T-helper 22 cell (primary cell): ENCODE results near the gene DYSF.

Source experiments
- DNase-seq: peaks from one replicate; pipeline ENCODE4 v3.0.0-alpha.2; 2020; ENCODE audit warnings: low read depth

The DYSF gene

DNA sequence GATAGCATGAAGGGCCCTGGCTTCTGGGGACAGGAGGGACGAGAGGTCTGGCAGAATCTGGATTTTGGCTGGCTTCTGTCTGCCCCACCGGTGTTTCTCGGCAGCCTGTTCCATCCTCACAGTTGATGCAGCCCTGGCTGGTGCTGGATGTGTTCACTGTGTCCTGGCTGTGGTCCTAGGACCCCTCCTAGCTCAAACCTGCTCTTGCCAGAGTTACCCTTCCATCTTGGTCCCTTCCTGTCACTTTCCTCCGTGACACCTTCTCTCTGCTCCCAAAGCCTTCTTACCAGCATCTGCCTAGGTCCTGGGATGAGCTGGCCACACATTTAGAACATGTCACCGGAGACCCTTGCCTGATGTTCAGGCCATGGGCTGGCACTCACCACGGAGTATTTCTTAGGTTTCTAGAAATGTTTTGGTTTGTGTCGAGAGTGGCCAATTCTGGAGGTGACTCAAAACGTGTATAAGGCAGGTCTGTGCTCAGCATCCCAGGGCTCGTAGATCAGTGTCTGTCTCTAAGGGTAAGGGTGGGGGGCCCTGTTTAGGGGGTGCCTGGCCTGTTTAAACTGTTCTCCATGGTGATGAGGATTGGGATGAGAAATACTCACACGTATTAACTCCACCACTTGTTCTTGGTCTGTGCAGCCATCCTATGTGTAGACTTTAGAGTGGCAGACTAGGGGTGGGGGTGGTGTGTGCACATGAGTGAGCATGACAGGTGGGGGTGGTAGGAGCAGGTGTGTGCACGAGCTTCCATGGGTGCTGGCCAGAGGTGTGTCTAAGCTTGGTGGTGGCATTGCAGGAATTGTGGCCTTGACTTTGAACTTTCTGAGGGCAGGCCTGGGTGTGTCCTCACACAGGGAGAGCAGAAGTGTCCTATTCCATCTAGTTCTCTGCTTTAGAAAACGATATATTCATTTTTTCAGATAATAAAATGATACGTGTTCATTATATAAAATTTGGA lies 162.7 kb downstream of the DYSF start:
- no peak for DNase-seq

GRCh38 chr2:71617266-71617665 lies 163.9 kb downstream of the DYSF start:
- DNase-seq = no peak

- DNase-seq = no peak
Measured at GRCh38 chr2:71618327-71619113, 165.2 kb downstream of the DYSF start.

DNA sequence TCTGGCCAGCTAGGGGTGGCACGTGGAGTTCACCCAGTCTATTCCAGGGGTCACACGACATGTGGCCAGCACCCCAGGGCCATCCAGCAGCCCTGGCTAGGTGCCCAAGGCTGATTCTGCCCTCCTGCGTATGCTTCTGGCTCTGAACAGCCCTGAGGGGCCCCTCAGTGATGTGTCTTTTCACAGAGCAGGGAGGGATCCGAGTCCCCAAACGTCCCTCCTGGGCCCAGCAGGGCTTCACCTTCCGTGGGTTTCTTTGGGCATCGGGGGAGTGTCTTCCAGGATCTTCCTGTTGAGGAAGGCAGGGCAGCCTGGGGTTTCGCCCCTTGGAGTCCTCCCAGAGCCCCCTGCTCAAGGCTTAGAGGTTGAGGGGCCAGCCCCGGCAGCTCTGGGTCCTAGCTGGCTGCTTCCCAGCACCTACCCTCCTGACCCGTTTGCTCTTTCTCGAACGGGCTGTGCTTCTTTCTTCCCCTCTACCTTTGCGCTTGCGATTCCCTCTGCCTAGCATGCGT lies 165.9 kb downstream of the DYSF start:
- DNase-seq = no peak

GRCh38 chr2:71620116-71620515 lies 166.8 kb downstream of the DYSF start:
- no peak for DNase-seq

DNA sequence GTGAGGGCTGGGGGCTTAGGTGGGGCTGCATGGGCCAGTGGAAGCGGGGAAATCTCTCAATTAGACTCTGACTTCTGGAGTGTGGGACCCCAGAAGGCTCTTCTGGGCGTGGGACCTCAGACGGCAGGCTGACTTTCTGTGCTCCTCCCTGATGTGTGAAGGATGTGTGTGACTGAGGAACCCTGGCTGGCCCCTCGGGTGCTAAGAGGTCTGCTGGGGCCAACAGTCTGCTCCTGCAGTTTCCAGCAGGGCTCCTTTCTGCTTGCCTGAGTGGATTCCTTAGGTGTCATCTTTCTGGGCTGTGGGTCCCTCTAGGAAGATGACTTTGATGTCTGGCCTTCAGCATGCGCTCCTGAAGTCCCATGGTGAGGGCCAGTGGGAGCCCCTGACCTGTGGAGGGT lies 167.5 kb downstream of the DYSF start:
- no peak for DNase-seq

- DNase-seq = no peak
Measured at GRCh38 chr2:71629273-71629672, 175.9 kb downstream of the DYSF start.

DNA sequence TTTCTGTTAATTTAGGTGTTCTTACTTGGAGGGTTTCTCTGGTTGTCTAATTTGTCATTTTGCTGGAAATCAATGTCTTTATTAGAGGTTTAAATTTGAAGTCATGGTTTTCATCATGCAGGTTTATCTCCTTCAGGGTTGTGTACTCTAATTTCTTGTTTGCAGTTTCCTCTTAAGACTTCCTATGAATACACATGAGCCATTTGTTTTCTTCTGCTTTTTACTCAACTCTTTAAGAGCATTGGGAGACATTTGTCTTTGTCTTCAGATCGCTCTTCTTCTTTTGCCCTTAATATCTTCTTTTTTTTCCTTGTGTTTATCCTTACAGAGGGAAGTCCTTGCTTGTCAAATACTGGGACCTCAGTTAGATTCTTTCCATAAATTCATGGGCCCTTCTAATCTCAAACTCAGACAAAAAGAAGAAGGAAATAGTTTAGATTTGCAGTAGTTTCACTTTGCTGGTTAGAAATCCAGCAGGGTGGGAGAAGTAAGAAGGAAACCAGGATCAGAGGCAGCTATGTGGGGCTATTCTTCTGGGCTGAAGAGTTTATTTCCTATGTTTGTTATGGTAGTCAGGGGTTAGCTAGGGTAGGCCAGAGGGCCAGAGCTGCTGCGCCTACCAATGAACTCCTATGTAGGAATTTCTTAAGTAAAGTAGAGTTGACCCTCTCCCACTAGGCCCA lies 176.6 kb downstream of the DYSF start:
- no peak for DNase-seq

DNA sequence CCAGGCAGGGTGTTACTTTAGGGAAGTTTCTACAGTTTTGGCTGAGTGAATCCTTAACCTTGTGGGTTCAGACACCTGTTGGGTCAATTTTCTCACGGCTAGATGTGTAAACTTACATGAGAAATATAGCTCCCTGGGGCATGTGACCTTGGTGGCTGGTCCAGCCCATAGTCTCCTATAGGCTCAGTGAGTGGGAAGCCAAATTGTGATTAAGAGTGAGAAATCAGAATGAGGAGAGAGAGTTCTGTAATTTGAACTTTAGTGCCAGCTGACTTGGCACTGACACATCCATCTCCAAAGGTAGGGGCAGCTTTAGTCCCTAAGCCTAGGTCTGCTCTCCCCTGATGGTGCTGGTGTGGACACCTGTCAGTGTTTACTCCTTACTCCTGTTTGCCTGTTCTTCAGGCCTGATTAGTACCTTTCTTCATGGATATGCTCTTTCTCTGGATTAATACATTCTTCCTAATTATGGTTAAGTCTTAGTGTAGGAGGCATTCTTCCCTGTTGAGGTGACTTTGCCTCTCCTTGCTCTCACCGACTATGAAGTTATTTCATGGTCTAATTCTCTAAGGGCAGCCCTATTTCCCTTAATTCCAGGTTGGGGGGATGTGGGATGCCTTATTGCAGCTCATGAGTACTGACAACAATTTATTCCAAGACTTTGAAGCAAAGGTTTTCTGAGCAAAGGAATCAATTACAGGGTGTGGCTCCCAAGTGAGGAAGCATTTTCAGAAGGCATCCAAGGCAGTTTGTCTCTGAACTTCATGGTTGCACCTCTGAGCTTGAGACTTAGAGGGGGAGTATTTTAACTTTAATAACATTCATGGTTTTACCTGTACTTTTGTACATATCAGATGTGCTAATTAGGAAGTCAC lies 177.3 kb downstream of the DYSF start:
- DNase-seq = no peak

DNA sequence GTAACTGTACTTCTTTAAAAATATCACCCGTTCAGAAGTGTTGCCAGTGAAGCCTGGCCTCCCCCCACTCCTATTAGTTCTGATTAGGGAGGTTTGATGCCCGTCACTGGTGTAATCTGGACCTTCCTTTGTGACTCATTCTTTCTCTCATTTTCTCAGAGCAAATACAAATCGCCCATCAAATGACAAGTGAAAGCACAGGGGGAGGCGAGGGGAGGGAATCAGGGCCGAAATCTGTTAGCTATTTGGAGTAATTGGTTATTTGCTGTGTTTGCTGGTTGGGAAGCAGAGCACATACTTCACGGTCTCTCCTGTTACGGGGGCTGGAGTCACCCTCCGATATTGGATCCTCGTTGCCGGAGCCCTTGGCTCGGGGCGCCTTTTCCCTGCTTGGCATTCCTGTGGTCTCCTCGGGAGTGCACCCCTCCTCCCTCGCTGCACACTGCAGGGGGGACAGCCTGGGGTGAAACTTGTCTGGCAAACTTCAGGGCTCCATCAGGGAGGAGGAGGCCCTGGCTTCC lies 178.1 kb downstream of the DYSF start:
- no peak for DNase-seq

- no peak for DNase-seq
Measured at GRCh38 chr2:71633086-71633485, 179.7 kb downstream of the DYSF start.

DNA sequence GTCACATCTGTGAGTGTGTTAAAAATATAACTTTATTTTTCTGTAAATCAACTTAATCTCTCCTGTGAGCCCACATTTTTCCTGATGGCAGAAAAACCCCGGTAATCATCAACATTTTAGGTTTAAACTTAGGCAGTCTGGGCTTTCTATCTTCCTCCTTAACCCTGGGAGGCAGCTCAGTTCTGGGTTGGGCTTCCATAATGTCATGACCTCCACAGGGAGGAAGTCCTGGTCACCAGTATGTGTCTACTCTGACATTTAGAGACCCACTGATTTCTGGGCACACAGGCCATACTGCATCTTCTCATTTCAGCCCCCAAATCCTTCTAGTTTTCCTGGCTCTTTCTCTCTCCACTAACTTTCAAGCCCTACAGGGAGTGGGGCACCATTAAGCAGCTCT lies 181.2 kb downstream of the DYSF start:
- no peak for DNase-seq

- DNase-seq = no peak
Measured at GRCh38 chr2:71635798-71636197, 182.4 kb downstream of the DYSF start.

GRCh38 chr2:71637168-71637567 lies 183.8 kb downstream of the DYSF start:
- DNase-seq = no peak

GRCh38 chr2:71637736-71638135 lies 184.4 kb downstream of the DYSF start:
- DNase-seq = no peak

DNA sequence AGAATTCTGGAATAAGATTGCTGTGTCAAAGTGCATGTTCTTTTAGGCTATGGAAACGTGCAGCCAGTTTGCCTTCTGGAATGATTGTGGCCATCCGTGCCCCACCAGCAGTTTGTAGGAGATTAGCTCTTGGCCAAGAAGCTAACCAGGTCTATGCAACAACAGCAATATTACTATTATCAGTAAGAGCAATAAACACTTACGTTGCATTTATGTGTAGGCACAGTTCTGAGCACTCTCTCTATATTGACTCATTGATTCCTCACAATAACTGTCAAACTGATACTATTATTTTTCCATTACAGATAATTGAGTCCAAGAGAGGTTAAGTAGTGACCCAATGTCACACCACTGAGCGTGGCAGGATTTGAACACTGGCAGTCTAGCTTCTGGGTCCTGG lies 186.4 kb downstream of the DYSF start:
- DNase-seq = no peak

DNA sequence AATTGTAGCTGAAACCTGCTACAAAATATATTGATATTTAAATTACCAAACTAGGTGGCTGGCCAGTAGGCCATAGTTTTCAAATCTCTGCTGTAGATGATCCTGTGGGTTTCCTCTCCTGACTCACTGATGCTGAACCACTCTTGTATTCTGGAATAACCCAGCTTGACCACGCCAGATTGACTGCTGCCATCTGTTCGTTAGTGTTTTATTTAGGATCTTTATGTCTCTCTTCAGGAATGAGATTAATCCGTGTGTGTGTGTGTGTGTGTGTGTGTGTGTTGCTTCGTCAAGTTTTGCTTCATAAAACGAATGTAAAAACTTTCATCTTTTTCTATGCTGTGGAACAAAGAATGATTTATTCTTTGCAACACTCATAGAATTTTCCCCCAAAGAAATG lies 187.1 kb downstream of the DYSF start:
- DNase-seq = no peak

DNA sequence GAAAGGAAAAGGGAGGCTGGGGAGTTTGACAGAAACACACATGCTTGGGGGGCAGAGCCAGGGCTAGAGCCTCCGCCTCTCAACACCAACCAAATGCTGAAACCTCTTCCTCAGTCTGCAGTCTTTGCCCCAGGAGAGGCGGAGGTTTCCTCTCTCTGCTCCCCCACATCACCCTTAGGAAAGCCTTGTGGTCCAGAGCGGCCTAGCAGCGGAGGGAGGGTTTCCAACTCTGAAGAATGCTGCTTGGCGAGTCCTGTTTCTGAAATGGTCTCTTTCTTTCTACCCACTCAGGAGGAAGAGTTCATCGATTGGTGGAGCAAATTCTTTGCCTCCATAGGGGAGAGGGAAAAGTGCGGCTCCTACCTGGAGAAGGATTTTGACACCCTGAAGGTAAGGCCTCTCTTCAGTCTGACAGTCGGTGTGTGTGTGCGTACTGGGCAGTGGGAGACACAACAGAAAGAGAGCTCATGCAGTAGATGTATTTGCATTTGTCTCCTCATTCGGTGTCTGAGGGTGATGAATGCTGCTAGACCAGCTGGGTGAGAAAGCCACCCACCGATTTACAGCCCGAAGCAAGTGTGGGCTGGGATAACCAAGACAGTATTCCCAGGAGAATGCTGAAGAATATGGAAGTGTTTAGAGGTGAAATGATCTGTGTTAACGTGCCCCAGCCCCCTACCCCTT lies 190.5 kb downstream of the DYSF start:
- DNase-seq = no peak

DNA sequence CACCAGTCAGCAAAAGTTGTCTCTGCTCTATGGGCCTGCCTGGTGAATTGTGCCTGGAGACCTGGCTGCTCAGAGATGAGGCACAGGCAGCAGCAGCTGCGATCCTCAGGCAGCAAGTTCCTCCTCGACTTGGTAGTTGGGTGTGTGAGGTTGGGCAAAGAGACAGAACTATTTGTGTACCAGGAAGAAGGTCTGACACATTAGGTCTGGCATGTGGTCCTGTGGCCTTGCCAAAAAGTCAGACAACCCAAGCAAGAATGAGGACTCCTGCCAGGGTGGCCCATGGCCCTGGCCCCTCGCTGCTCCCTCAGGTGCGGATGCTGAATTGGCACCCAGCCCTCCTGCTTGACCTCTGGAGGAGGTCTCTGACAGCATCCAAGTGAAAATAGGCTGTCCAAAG lies 192.7 kb downstream of the DYSF start:
- no peak for DNase-seq

DNA sequence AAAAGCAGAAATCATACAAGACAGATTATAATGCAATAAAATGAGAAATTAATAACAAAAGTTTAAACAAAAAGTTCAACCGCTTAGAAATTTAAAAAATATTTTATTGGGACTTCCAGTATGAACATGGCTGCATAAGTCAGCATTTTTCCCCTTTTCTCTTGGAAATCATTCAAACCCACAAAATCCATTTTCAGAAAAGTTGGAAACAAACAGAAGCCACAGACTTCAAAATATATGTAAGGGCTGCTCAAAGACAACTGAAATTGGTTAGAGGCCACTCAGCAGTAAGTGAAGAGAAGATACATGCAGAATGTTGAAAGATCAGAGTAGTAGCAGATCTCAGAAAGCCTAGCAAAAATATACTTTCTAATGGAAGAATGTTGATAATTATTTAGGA lies 194.0 kb downstream of the DYSF start:
- no peak for DNase-seq

DNA sequence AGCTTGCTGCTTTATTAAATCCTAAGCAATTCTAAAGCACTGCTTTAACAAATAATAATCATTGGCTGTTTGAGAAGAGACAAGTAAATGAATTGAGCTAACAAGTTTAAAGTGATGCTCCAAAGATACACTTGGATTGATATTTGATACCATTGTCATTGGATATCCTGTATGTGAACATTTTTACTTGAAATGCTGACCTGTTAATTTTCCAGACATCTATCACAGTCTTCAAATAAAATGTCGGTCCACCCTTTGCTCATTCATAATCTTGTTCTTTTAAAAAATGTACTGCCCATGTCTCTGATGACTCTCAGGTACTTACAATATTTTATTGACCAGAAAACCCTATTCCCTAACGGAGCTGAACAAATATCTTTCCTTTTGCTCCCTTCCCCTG lies 202.1 kb downstream of the DYSF start:
- no peak for DNase-seq
